ENCODE results near the gene PFKL. TPM values are rescaled to one million over a fixed set of nuclear protein-coding genes. Genes with fewer than 3 reads are reported as not detected.

Gene PFKL
- total RNA-seq, 4 donors from 2014 or later = 104 to 145 (median 136) TPM

- H3K4me3 ChIP-seq (ENCODE audit: low read depth, poor library complexity, severe bottlenecking) = no peak overlapping the region
- 51 to 60% methylated on average over 19 to 26 of the region's 31 CpGs for WGBS, 2 donors
- intact Hi-C loops (cut with DNase I; ENCODE audit: low total_unique reads) = no loop called here
- no peak for DNase-seq (ENCODE audit: low spot score in 2 of 2)
- TF ChIP-seq POLR2A (IDR thresholded peaks at IDR 0.05) (no peak), CTCF (IDR thresholded peaks at IDR 0.05) (no peak)
Observed at GRCh38 chr21:44286716-44287632, 12.9 kb upstream of the PFKL start.

- no peak for DNase-seq (ENCODE audit: low spot score in 2 of 2)
- no peak overlapping the region for H3K4me3 ChIP-seq (ENCODE audit: low read depth, poor library complexity, severe bottlenecking)
- intact Hi-C loops (cut with DNase I; ENCODE audit: low total_unique reads) = no loop called here
- TF ChIP-seq CTCF (IDR thresholded peaks at IDR 0.05) = no peak
- TF ChIP-seq POLR2A (IDR thresholded peaks at IDR 0.05) = no peak
- 87 to 89% methylated on average over 19 to 22 of the region's 23 CpGs for WGBS, 2 donors
Observed at GRCh38 chr21:44288251-44289110, 11.4 kb upstream of the PFKL start.

- no peak for TF ChIP-seq CTCF (IDR thresholded peaks at IDR 0.05)
- intact Hi-C loops (cut with DNase I; ENCODE audit: low total_unique reads) = no loop called here
- no peak for DNase-seq (ENCODE audit: low spot score in 2 of 2)
- WGBS, 2 donors = 69 to 83% methylated on average over 13 to 20 of the region's 24 CpGs
- H3K4me3 ChIP-seq (ENCODE audit: low read depth, poor library complexity, severe bottlenecking) = no peak overlapping the region
Observed at GRCh38 chr21:44289381-44290010, 10.4 kb upstream of the PFKL start.

GRCh38 chr21:44290327-44291077 is 9.4 kb upstream of the PFKL start:
- no peak for TF ChIP-seq POLR2A (IDR thresholded peaks at IDR 0.05)
- TF ChIP-seq CTCF (IDR thresholded peaks at IDR 0.05) = no peak
- no peak for DNase-seq (ENCODE audit: low spot score in 2 of 2)
- 77 to 84% methylated on average over 14 to 16 of the region's 16 CpGs for WGBS, 2 donors
- no peak overlapping the region for H3K4me3 ChIP-seq (ENCODE audit: low read depth, poor library complexity, severe bottlenecking)
- intact Hi-C loops (cut with DNase I; ENCODE audit: low total_unique reads) = no loop called here

Data from lower leg skin (tissue), 4 donors.